NCI-H524 (cell line): ENCODE measurements around the gene TMEM244.
"Not testable (repeated sequence)": the region's sequence is repeated elsewhere in the genome, so short reads cannot be mapped to it uniquely, and the experiment has no call there.

Experiments
- DNase-seq, 2 experiments: peaks; one replicate each; lab custom pipeline; 2025; lab: John Stamatoyannopoulos, UW

Gene TMEM244

DNA sequence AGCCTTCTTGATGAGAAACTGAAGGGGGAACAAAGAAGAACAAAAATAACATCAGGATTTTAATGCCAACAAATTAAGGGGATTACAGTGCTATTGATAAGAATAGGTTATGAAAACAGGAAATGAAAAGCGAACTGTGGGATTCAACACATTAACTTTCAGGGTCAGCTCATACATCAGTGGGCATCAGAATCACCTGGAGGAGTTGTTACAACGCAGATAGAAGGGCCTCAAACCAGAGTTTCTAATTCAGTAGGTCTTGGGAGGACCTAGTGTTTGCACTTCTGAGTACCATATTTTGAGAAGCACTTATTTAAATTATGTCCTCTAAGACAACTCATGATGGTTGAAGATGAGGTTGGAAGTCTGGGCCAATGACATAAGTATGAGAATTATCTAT is 5.6 kb upstream of the TMEM244 start:
- no peak for DNase-seq

DNA sequence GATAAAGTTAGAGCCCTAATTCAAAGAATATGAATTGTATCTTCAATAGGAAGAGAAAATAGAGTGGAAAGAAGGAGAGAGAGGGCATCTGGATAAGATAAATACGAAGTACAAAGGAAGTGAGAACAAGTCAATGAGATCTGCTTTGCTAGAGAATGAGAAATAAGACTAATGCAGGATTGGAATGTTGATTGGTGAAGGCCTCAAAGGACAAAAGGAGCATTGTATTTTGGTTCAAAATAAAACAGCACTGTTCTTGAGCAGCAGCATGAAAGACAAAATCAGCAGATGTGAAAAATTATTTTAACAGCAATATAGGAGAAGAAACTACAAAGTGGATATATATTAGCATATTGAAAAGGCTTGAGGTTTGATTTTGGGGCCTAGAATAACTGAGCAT is 5.1 kb upstream of the TMEM244 start:
- no peak for DNase-seq

DNA sequence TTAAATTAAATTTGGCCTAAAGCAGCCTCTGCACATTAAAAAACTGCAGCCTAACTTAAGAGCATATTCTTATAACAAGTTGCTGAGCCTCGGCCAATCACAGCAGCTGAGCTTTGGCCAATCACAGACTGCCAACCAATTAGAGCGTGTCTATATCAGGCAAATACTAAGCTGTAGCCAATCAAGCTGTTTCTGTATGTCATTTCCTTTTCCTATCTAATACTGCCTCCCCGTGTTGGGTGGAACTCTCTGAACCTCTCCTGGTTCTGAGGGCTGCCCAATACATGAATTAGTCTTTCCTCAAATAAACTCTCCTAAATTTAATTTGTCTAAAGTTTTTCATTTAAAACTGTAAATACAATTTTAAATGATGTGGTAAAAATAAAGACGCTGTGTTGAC is 3.9 kb upstream of the TMEM244 start:
- DNase-seq, result no peak

DNA sequence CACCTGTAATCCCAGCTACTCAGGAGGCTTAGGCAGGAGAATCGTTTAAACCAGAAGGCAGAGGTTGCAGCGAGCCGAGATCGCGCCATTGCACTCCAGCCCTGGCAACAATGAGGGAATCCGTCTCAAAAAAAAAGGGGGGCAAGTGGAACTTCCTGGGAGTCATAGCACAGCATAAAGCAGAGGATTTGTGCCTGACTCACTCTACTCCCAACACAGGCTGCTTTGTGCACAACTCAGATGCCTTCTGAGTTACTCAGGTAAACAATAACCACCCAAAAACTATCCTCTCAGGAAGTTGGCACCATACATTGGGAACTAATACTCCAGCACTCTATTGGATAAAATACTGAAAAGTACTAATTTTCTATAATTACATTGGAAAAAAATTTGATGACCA is 2.5 kb upstream of the TMEM244 start:
- no peak for DNase-seq

DNA sequence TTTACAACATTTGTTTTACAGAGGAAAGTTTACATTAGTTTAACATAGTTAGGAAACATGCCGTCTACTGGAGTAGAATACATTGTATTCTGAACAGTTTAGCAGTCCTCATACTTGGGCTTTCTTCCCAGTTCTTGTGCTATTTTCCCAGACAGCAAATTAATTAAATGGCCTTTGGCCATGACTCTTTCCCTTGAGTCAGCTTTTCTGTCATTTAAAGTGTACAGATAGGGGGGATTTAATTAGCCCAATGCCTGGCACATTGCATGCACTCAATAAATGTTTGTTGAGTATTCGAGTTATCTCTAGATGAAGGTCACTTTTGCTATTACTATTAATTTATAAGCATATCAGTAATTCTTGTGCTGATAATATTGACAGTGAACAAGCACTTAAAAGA is 1.6 kb downstream of the TMEM244 start:
- no peak for DNase-seq

DNA sequence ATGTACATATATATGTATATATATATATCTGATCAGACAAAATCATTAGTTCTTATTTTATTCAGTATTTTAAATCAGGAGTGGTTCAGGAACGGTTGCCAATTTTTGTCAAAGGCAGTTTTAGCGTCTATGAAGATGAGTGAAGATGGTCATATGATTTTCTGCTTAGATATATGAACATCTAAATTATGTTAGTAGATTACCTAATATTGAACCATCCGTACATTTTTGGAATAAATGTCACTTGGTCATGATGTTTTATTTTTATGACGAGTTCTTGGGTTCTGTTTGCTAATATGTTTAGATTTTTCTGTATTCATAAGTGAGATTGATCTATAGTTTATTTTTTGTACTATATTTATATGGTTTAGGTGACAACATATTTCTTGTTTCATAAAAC is 3.3 kb downstream of the TMEM244 start:
- DNase-seq, result no peak

DNA sequence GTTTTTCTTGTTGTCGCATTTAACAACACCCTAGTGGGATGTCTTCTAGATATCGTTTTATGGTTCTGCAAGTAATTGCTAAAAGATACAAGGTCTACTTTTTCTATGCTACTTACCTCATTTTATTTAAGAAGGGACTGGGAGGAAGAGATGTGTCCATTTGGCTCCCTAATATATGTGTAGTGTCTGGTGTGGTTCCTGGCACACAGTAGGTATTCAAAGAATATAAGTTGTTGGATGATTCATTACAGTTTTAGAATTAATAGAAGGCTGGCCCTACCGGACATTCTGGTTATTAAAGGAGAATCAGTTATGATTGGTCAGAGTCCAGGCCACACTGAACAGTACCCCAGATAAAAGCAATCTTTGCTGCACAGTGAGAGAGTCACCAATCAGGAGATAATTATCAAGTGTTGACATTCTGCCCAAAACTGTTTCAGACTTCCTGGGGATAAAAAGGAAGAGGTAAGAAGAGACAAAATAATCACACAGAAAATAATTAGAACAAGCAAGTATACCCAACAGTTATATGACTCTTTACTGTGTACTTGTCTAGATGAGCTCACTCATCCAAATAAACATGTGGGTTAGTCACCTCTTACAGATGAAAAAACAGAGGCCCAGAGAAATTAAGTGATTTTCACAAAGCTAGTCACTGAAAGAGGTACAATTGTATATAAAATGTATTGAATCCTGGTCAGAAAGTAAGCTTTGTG is 7.0 kb downstream of the TMEM244 start:
- DNase-seq, result no peak

DNA sequence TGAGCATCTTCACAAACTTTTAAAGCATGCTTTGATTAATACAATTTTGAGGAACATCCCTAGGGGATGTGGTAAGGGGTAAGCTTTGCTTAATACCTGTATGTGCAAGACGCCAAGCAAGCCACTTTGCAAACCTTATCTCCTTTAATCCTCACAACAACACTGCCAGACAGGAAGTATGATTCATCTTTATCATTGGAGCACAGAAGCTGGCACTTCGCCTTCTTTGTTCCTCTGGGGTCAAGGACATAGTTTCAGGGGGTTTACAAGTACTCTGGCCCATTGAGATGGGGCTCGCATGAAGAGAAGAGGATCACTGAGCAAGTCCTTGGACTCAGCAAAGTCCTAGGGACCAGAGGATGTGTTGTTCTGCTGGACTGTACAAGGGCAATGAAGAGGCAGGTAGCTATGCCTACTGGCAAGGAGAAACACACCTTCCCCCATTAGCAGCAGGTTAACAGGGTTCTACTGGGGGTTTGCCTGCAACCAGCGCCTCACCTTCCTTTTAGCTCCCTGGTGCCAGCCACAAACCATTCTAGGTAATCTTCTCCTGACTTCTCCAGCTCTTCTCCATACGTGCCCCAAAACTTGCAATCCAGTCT is 8.8 kb downstream of the TMEM244 start:
- peak in 1 of 2 experiments; percentile 24 for DNase-seq

DNA sequence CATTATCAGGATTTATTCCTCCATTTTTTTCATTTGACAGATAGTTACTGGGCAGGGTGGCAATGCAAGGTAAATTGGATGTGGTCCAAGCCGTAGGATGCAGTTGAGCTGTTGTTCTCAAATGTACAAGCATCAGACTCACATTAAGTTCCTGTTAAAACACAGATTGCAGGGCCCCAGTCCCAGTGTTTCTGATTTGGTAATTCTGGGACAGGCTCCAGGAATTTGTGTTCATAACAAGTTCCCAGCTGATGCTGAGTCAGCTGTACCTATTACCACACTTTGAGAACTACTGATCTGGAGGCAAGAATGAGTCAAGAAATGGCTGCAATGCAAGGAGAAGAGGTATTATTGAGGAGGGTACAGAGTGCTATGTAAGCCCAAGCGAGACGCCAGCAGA is 11.7 kb downstream of the TMEM244 start:
- DNase-seq, result no peak

DNA sequence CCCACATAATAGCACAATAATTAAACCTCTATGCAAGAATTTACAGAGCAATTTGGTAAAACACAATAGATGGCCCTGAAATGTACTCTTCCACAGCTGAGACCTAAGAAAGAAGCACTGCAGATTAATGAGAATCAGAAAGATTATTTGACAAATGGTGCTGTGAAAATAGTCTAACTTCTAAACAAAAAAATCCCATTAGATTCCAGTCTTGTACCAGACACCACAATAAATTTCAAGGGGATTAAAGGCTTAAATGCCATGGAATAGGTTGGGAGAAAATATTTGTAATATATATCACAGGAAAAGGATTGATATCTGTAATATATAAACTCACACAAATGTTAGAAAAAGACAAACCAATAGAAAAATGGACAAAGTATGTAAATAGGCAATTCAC is 14.4 kb downstream of the TMEM244 start:
- no peak for DNase-seq

DNA sequence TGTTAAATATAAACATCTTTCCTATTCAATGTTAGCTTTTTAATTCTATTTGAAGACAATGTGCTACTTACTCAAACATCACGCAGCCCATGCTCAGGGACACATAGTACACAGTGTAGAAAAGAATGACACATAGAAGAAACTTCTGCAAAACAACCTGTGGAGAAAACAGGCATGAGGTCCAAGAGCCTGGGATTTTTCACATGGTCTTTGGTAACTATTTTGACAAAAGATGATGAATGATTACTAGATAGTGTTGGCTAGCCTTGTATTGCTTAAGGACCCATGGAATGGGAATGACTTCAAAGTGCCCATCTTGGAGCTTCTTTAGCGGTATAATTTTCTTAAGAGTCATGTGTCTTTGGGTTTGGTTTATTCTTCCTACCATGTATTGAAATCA is 15.4 kb downstream of the TMEM244 start:
- DNase-seq, result no peak

DNA sequence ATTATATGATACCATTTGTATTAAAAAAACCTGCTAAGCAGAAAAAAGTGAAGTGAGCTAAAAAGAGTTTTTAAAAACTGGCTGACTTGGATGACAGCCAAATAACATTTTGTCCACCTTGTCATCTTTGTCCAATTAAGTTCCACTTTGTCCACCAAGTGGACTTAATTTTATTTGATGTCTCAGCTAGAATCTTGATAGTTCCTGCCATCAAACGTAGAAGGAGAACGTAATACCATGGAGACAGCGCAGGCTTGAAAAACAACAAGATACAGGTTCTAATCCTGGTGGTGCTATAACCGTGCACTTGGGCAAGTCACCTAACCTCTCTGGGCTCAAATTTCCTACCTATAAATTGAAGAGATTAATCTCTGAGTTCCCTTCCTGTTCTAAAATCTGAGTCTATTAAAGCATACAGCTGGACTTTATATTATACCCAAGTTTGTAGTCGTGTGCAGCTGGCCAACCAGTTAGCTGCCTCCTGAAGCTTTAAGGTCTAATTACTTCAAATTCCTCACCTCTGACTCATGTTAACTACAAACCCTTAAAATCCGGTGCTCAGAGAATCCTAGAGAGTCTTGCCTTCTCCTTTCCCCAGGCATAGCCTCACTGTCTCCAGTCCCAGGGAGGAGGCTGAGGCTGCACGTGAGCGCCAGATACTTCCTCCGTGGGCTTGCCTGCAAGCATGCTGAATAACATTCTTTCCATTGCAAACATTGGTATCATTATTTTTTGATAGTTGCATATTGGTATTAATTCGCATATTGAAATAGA is 16.8 kb downstream of the TMEM244 start:
- DNase-seq, result no peak

DNA sequence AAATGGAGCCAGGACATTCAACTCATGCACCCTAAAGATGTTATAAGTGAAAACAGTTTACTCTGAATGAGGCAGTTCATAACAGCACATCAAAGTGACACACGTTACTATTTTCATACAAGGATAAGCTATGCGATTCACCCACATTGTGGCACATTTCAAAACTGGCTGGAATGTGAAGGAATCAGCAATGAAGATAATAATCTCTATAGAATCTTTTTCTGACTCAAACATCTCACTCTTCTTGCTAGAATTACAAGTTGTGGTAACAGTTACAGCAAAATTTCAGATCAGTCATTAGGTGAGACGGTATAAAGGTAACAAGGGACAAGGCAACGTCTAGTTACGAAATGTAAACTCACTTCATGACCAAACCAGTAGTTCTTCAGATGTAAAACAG is 17.5 kb downstream of the TMEM244 start:
- DNase-seq, result no peak

DNA sequence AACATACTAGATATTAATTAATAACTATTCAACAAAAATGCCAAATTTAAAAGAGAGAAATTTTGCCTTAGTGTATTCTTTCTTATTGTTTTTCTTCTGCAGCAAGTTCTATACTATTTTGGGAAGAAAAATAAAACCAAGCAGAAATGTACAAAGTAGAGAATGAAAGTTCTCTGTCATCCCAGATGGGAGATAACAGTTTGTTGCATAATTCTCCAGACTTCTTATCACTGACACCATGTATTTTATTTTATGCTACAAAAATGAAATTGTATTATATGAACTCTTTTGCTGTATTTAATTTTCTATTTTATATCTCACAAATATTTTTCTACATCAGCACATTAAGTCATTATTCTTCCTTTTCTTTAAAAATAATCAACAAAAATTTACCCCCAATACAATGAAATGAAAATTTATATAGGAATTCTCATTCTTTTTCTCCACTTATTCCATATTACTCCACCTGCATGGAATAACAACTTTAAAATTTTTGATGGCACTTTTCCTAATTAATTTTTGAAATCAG is 18.2 kb downstream of the TMEM244 start:
- DNase-seq, result no peak

DNA sequence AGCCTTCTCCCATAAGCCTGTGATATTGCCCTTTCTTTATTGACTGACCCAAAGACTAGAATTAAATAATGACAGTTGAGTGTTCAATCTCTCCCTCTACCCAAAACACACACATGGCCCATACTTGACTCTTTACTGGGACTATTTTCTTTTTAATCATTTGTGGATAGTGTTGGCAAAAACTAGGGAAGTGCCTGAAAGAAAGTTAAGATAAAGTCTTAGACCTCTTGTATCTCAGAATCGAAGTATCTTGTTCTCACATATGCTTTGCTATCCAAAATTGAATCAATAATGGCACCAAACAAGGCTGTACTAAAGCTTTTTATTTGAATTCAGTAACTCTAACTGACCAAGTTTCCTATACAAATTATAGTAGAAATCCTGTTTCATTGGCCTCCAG is 19.0 kb downstream of the TMEM244 start:
- DNase-seq, result no peak

DNA sequence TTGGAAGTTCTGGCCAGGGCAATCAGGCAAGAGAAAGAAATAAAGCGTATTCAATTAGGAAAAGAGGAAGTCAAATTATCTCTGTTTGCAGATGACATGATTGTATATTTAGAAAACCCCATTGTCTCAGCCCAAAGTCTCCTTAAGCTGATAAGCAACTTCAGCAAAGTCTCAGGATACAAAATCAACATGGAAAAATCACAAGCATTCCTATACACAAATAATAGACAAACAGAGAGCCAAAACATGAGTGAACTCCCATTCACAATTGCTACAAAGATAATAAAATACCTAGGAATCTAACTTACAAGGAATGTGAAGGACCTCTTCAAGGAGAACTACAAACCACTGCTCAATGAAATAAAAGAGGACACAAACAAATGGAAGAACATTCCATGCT is 21.6 kb downstream of the TMEM244 start:
- not testable (repeated sequence) for DNase-seq

DNA sequence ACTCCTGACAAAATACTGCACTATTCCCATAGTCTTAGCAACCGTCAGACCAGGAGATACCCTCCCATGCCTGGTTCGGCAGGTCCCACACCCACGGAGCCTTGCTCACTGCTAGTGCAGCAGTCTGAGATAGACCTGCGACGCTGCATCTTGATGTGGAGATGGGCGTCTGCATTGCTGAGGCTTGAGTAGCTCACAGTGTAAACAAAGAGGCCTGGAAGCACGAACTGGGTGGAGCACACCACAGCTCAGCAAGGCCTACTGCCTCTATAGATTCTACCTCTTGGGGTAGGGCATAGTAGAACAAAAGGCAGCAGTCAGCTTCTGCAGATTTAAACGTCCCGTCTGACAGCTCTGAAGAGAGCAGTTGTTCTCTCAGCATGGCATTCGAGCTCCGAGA is 25.4 kb downstream of the TMEM244 start:
- DNase-seq, result no peak

DNA sequence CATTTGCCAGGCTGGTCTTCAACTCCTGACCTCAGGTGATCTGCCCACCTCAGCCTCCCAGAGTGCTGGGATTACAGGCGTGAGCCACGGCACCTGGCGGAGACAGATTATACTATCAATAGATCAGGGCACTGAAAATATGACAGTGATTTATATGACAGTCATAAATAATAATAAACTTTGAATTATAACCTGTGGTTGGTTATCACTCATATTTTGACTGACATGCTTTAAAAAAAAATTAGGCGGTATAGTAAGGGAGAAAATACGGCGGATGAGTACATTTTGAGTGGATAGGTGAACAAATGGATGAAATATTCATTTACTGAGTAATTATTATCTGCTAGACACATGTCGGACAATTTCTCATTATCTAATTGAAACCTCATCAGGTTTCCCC is 28.8 kb downstream of the TMEM244 start:
- no peak for DNase-seq

DNA sequence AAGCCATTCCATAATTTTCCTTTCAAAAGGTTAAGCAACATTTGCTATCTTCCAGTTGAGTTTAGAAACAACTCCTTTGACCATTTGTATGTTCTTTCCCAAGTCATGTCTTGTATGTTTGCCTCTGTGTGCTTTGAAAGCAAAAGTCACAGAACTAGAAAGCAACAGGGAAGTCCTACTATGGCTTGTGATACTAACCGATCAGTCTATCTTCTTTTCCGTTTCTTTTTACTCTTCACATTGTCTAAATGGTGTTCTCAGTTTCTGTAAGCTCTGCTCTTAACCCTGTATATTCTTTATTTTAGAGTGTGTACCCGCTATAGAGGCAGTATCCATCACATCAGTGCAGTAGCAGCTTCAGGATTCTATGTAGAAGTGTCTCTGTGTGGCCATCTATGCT is 32.9 kb downstream of the TMEM244 start:
- no peak for DNase-seq

DNA sequence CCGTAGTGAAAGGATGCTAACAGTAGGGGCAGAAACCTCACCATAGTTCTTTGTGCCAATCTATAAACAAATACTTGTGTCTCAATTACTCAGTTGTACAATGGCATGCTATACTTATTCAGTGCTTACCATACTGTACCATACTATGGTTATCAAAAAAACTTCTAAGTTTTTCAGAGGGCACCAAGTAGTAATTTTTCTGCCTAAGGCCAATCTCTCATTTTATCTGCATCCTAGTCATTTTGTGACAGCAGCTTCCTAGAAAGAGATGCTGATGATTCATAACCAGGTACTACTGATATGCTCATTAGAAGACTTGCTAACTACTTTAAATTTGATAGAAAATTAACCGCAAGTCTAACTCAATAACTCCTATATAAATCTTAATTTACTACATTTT is 42.9 kb downstream of the TMEM244 start:
- no peak for DNase-seq

DNA sequence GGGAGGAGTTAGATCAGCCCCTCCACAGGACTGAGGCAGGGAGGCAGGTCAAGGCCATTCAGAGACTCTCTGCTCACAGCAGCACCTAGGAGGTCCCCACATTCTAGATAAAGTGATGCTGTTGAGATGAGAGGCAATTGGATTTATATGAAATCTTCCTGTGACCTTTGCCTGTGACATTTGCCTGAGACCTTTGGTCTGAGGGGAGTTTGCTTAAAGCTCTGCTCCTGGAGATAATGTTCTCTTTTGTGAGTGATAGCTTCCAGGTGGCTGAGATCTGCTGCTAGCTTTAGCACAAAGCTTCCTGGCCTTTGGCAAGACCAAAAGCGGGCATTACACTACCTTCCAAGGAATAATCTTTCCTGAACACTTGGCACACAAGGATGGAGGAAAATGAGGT is 43.3 kb downstream of the TMEM244 start:
- DNase-seq, result no peak

DNA sequence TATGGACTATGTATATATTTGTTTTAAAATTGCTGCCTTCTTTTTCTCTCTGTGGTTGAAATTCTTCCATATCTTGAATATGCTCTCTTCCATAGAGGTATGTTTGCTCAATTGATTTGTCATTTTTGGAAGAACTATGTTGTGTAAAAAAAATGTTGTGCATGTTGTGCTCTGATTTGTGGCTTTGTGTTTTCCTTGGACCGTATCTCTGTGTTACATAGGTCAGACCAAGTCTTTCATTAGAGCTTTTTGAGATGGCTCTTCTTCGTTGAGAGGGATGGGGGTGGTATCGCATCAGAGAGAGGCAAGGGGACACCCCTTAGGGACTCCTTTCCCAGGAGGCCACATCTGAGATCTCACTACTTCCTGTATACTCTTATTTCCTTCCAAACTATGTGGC is 43.8 kb downstream of the TMEM244 start:
- no peak for DNase-seq

DNA sequence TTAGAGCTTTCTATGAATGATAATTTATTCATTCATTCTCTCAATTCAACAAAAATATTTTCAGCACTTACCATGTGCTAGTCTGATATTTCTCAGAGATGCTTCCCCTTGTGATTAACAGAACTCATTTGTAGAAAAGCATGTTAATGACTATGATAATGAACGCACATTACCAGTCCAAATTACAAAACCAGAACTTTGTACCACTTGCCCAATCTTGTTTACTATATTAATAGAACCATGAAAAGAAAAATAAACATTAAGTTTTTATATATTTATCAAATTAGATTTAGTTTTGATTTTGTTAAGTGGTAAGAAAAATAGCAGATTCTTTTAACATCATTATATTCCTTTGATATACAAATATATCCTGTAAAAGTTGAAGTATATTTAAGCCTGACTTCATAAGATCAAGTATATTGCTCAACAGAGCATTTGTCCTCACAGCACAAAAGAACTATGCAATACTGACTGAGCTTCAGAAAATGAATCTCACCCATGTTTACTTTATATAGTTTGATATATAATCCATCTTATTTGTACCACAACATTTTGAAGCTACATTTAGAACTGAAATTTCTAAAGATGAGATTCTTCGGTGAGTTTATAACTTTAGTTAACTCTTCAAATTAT is 48.9 kb downstream of the TMEM244 start:
- DNase-seq, result no peak
